ENCODE measurements around the gene RPUSD4.

RPUSD4 gene

GRCh38 chr11:126214841-126215240 is 3.4 kb upstream of the RPUSD4 start:
- no peak for DNase-seq (ENCODE audit: low read depth)
- H3K4me3 ChIP-seq (ENCODE audit: low read depth, low read length) = no peak overlapping the region

GRCh38 chr11:126214441-126214840 is 3.0 kb upstream of the RPUSD4 start:
- no peak for DNase-seq (ENCODE audit: low read depth)

GRCh38 chr11:126212089-126212660 is 725 bp upstream of the RPUSD4 start:
- DNase-seq (ENCODE audit: low read depth) = no peak
- peak overlapping the region; percentile 90 for H3K4me3 ChIP-seq (ENCODE audit: low read depth, low read length)

More at GRCh38 chr11:126214441-126214840, 3.0 kb upstream of the RPUSD4 start:
- H3K4me3 ChIP-seq (ENCODE audit: low read depth, low read length) = no peak overlapping the region

GRCh38 chr11:126210871-126211235 is 597 bp downstream of the RPUSD4 start:
- peak overlapping the region; percentile 90 for H3K4me3 ChIP-seq (ENCODE audit: low read depth, low read length)
- no peak for DNase-seq (ENCODE audit: low read depth)

- DNase-seq (ENCODE audit: low read depth) = no peak
- no peak overlapping the region for H3K4me3 ChIP-seq (ENCODE audit: low read depth, low read length)
Observed at GRCh38 chr11:126207896-126208295, 3.6 kb downstream of the RPUSD4 start.

- no peak for DNase-seq (ENCODE audit: low read depth)
- no peak overlapping the region for H3K4me3 ChIP-seq (ENCODE audit: low read depth, low read length)
Observed at GRCh38 chr11:126205359-126205758, 6.1 kb downstream of the RPUSD4 start.

GRCh38 chr11:126202646-126203359 is 8.6 kb downstream of the RPUSD4 start:
- no peak overlapping the region for H3K4me3 ChIP-seq (ENCODE audit: low read depth, low read length)
- DNase-seq (ENCODE audit: low read depth) = no peak

GRCh38 chr11:126198648-126199047 is 12.8 kb downstream of the RPUSD4 start:
- no peak overlapping the region for H3K4me3 ChIP-seq (ENCODE audit: low read depth, low read length)
- DNase-seq (ENCODE audit: low read depth) = no peak

GRCh38 chr11:126197277-126197939 is 14.0 kb downstream of the RPUSD4 start:
- peak; percentile 14 for DNase-seq (ENCODE audit: low read depth)
- no peak overlapping the region for H3K4me3 ChIP-seq (ENCODE audit: low read depth, low read length)

- H3K4me3 ChIP-seq (ENCODE audit: low read depth, low read length) = no peak overlapping the region
- no peak for DNase-seq (ENCODE audit: low read depth)
Observed at GRCh38 chr11:126195119-126195518, 16.3 kb downstream of the RPUSD4 start.

- H3K4me3 ChIP-seq (ENCODE audit: low read depth, low read length) = no peak overlapping the region
- no peak for DNase-seq (ENCODE audit: low read depth)
Observed at GRCh38 chr11:126194121-126194543, 17.3 kb downstream of the RPUSD4 start.

GRCh38 chr11:126193038-126193478 is 18.4 kb downstream of the RPUSD4 start:
- DNase-seq (ENCODE audit: low read depth) = no peak

GRCh38 chr11:126192361-126192760 is 19.1 kb downstream of the RPUSD4 start:
- H3K4me3 ChIP-seq (ENCODE audit: low read depth, low read length) = no peak overlapping the region
- DNase-seq (ENCODE audit: low read depth) = no peak

More at GRCh38 chr11:126193038-126193478, 18.4 kb downstream of the RPUSD4 start:
- H3K4me3 ChIP-seq (ENCODE audit: low read depth, low read length) = no peak overlapping the region

- no peak overlapping the region for H3K4me3 ChIP-seq (ENCODE audit: low read depth, low read length)
- no peak for DNase-seq (ENCODE audit: low read depth)
Observed at GRCh38 chr11:126191379-126192073, 19.9 kb downstream of the RPUSD4 start.

GRCh38 chr11:126190792-126191191 is 20.7 kb downstream of the RPUSD4 start:
- DNase-seq (ENCODE audit: low read depth) = no peak
- H3K4me3 ChIP-seq (ENCODE audit: low read depth, low read length) = no peak overlapping the region

GRCh38 chr11:126189109-126189929 is 22.1 kb downstream of the RPUSD4 start:
- no peak for DNase-seq (ENCODE audit: low read depth)
- no peak overlapping the region for H3K4me3 ChIP-seq (ENCODE audit: low read depth, low read length)

- DNase-seq (ENCODE audit: low read depth) = no peak
- no peak overlapping the region for H3K4me3 ChIP-seq (ENCODE audit: low read depth, low read length)
Observed at GRCh38 chr11:126188332-126189108, 22.9 kb downstream of the RPUSD4 start.

GRCh38 chr11:126186708-126187529 is 24.5 kb downstream of the RPUSD4 start:
- no peak overlapping the region for H3K4me3 ChIP-seq (ENCODE audit: low read depth, low read length)
- DNase-seq (ENCODE audit: low read depth) = no peak
